Stimulated activated CD4-positive, alpha-beta T cell treated with anti-CD3 and anti-CD28 coated beads, Interleukin-4, amount 100 ng/mL, for 4 hours (primary cell): ENCODE data around the gene CGB5.
A peak's percentile ranks its signal among the peaks of the same experiment; 100 is the strongest.
"Not testable (repeated sequence)": the region's sequence is repeated elsewhere in the genome, so short reads cannot be mapped to it uniquely, and the experiment has no call there.

Experiments
- DNase-seq, 2 experiments: peaks; one replicate each; pipeline ENCODE4 v3.0.0-alpha.2; 2020

Gene CGB5

GRCh38 chr19:49059053-49059452, 15.4 kb downstream of the CGB5 start:
- no peak for DNase-seq

GRCh38 chr19:49061000-49061399, 17.4 kb downstream of the CGB5 start:
- DNase-seq: no peak

- no peak for DNase-seq
Measured at GRCh38 chr19:49061445-49061844, 17.8 kb downstream of the CGB5 start.

- no peak for DNase-seq
Measured at GRCh38 chr19:49064029-49064629, 20.5 kb downstream of the CGB5 start.

GRCh38 chr19:49064768-49065611, 21.3 kb downstream of the CGB5 start, which contains the start of gene NTF4:
NTF4 (minus strand) TSS chr19:49064818; CDS start chr19:49061997, 2,821 bp downstream.
- DNase-seq: no peak

- DNase-seq: no peak
Measured at GRCh38 chr19:49065905-49066512, 22.4 kb downstream of the CGB5 start.

GRCh38 chr19:49067554-49067953, 23.9 kb downstream of the CGB5 start:
- DNase-seq: no peak

GRCh38 chr19:49069026-49069425, 25.4 kb downstream of the CGB5 start:
- no peak for DNase-seq

GRCh38 chr19:49070416-49070815, 26.8 kb downstream of the CGB5 start:
- no peak for DNase-seq

- peak in 1 of 2 experiments; percentile 46 for DNase-seq
Measured at GRCh38 chr19:49071860-49072547, 28.4 kb downstream of the CGB5 start.

- DNase-seq: no peak
Measured at GRCh38 chr19:49073514-49074378, 30.1 kb downstream of the CGB5 start.

GRCh38 chr19:49074869-49075268, 31.2 kb downstream of the CGB5 start:
- not testable (repeated sequence) for DNase-seq

GRCh38 chr19:49080392-49080791, 36.7 kb downstream of the CGB5 start:
- no peak for DNase-seq

- DNase-seq: no peak
Measured at GRCh38 chr19:49081273-49081672, 37.6 kb downstream of the CGB5 start.

GRCh38 chr19:49084206-49085019, 40.8 kb downstream of the CGB5 start:
- no peak for DNase-seq

GRCh38 chr19:49085020-49085867, 41.6 kb downstream of the CGB5 start, which contains the start of gene SNRNP70:
SNRNP70 (plus strand) TSS chr19:49085451; CDS start chr19:49086415, 964 bp downstream.
- peak; percentile 99 for DNase-seq

- no peak for DNase-seq
Measured at GRCh38 chr19:49085868-49086232, 42.2 kb downstream of the CGB5 start.

GRCh38 chr19:49086296-49086695, 42.6 kb downstream of the CGB5 start:
- no peak for DNase-seq

GRCh38 chr19:49091391-49092038, 47.9 kb downstream of the CGB5 start:
- no peak for DNase-seq

- no peak for DNase-seq
Measured at GRCh38 chr19:49092686-49093085, 49.0 kb downstream of the CGB5 start.
